Ovary (tissue), 3 donors: ENCODE data around the gene EIF4G3.

Source experiments
- EP300 ChIP-seq: sonication (generic); formaldehyde crosslinking; IDR thresholded peaks from one replicate; pipeline ENCODE4 v1.6.1; 2017; ENCODE audit warnings: antibody characterized with exemption
- TF ChIP-seq, protein P1 (sequence below), 3 donors: fragments of 450-650 bp in 2 of 3; fragments of 200-600 bp in 1 of 3; IDR thresholded peaks; one replicate each; pipeline versions ENCODE4 v1.5.1 to v1.8.0; 2016 to 2022; ENCODE audit warnings: antibody characterized with exemption in 3 of 3, mild to moderate bottlenecking in 1 of 3
- donor health status: DM: no; HTN: no; CAD: no.

- TF ChIP-seq, protein P1, sequence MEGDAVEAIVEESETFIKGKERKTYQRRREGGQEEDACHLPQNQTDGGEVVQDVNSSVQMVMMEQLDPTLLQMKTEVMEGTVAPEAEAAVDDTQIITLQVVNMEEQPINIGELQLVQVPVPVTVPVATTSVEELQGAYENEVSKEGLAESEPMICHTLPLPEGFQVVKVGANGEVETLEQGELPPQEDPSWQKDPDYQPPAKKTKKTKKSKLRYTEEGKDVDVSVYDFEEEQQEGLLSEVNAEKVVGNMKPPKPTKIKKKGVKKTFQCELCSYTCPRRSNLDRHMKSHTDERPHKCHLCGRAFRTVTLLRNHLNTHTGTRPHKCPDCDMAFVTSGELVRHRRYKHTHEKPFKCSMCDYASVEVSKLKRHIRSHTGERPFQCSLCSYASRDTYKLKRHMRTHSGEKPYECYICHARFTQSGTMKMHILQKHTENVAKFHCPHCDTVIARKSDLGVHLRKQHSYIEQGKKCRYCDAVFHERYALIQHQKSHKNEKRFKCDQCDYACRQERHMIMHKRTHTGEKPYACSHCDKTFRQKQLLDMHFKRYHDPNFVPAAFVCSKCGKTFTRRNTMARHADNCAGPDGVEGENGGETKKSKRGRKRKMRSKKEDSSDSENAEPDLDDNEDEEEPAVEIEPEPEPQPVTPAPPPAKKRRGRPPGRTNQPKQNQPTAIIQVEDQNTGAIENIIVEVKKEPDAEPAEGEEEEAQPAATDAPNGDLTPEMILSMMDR (IDR thresholded peaks at IDR 0.05), result no peak
- no peak for TF ChIP-seq EP300
Observed at GRCh38 chr1:21089299-21089698, 87.4 kb downstream of the EIF4G3 start.
